GM23338 (cell line): Measurements from ENCODE around the gene AMPD3.

Experiments
- CREB1 ChIP-seq: fragments of 250-450 bp; sonication (Bioruptor Pico); IDR thresholded peaks from 2 replicates; pipeline ENCODE4 v1.5.0; 2020; ENCODE audit warnings: low read depth, mild to moderate bottlenecking, moderate library complexity
- POLR2AphosphoS5 ChIP-seq: IDR thresholded peaks from 2 replicates; pipeline ENCODE4 v1.6.1; 2016; ENCODE audit warnings: antibody characterized with exemption, low read depth
- TF ChIP-seq, protein P1 (sequence below), 2 experiments: fragments of 200-600 bp in 1 of 2; sonication (generic) in 1 of 2; conservative IDR thresholded peaks; 2 replicates each; pipeline versions ENCODE4 v1.5.1 to v1.6.1; 2016 to 2017; ENCODE audit warnings: antibody characterized with exemption in 2 of 2, low read depth in 2 of 2, mild to moderate bottlenecking in 2 of 2, moderate library complexity in 1 of 2
- TF ChIP-seq, protein P2 (sequence below): IDR thresholded peaks from 2 replicates; pipeline ENCODE4 v1.6.1; 2016; ENCODE audit warnings: antibody characterized with exemption

DNA sequence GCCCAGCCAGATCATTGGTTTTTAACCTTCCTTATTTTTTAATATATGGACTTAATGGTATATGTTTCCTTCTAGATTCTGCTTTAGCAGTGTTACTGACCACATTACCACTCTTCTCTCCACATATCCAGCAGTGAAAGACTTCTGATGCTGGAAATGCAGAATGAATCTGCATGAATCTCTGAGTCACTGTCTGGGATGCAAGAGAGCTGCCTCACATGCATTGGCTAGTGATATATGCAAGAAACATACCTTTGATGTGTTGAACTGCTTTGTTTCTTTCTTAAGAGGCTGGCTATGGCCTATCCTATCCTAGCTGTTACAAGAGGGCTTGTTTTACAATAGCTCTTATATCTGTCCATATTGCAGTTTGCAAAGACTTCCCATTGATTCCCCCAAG lies 16.6 kb upstream of the AMPD3 start:
- TF ChIP-seq, protein P1, sequence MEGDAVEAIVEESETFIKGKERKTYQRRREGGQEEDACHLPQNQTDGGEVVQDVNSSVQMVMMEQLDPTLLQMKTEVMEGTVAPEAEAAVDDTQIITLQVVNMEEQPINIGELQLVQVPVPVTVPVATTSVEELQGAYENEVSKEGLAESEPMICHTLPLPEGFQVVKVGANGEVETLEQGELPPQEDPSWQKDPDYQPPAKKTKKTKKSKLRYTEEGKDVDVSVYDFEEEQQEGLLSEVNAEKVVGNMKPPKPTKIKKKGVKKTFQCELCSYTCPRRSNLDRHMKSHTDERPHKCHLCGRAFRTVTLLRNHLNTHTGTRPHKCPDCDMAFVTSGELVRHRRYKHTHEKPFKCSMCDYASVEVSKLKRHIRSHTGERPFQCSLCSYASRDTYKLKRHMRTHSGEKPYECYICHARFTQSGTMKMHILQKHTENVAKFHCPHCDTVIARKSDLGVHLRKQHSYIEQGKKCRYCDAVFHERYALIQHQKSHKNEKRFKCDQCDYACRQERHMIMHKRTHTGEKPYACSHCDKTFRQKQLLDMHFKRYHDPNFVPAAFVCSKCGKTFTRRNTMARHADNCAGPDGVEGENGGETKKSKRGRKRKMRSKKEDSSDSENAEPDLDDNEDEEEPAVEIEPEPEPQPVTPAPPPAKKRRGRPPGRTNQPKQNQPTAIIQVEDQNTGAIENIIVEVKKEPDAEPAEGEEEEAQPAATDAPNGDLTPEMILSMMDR (conservative IDR thresholded peaks at IDR 0.05; ENCODE audit: low read depth in 2 of 2): no peak
- TF ChIP-seq POLR2AphosphoS5 (no peak), CREB1 (CRISPR knock-in tag) (no peak)
- TF ChIP-seq, protein P2, sequence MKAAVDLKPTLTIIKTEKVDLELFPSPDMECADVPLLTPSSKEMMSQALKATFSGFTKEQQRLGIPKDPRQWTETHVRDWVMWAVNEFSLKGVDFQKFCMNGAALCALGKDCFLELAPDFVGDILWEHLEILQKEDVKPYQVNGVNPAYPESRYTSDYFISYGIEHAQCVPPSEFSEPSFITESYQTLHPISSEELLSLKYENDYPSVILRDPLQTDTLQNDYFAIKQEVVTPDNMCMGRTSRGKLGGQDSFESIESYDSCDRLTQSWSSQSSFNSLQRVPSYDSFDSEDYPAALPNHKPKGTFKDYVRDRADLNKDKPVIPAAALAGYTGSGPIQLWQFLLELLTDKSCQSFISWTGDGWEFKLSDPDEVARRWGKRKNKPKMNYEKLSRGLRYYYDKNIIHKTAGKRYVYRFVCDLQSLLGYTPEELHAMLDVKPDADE: no peak
